Omental fat pad (tissue), 4 donors: ENCODE results near the gene ASB5. TPM values are rescaled to one million over a fixed set of nuclear protein-coding genes. Genes with fewer than 3 reads are reported as not detected.

Source experiments
- ATAC-seq: fragments of 150-250 bp; one replicate; pipeline ENCODE4 v1.9.1; 2016; ENCODE audit warnings: mild to moderate bottlenecking, moderate library complexity; ENCODE audit not compliant: low FRiP score
- DNase-seq: peaks from one replicate; pipeline ENCODE4 v3.0.0-alpha.2; 2019; ENCODE audit warnings: low spot score
- CTCF ChIP-seq, 3 donors: fragments of 450-650 bp; IDR thresholded peaks; one replicate each; pipeline ENCODE4 v1.5.1; 2016 to 2017; ENCODE audit warnings: antibody characterized with exemption in 3 of 3, mild to moderate bottlenecking in 3 of 3, moderate library complexity in 2 of 3
- total RNA-seq, 4 donors: library from RNA; depleted of rRNA; stranded (reverse); fragments of >200 nt; gene quantifications; one replicate each; pipeline ENCODE4 v1.1.0, GENCODE V29; 2016

The ASB5 gene
- total RNA-seq, 4 donors from 2014 or later: not detected

GRCh38 chr4:176195184-176195978 is 73.6 kb downstream of the ASB5 start, which contains the start of gene SPATA4:
Gene SPATA4 (minus strand): TSS chr4:176195585. CDS start chr4:176195562, 23 bp downstream.
- DNase-seq: peak; percentile 80
- ATAC-seq: peak; percentile 99
- TF ChIP-seq CTCF (IDR thresholded peaks at IDR 0.05): no peak

GRCh38 chr4:176193938-176194337 is 75.1 kb downstream of the ASB5 start:
- no peak for TF ChIP-seq CTCF (IDR thresholded peaks at IDR 0.05)
- DNase-seq (no peak), ATAC-seq (no peak)

- no peak for TF ChIP-seq CTCF (IDR thresholded peaks at IDR 0.05)
- ATAC-seq: no peak
- DNase-seq: no peak
These were observed 75.9 kb downstream of the ASB5 start for GRCh38 chr4:176193126-176193525.

- ATAC-seq: no peak
- TF ChIP-seq CTCF (IDR thresholded peaks at IDR 0.05): no peak
- no peak for DNase-seq
These were observed 77.0 kb downstream of the ASB5 start for GRCh38 chr4:176191974-176192373.

GRCh38 chr4:176189891-176190795 is 78.9 kb downstream of the ASB5 start:
- no peak for ATAC-seq
- no peak for DNase-seq
- no peak for TF ChIP-seq CTCF (IDR thresholded peaks at IDR 0.05)

- no peak for ATAC-seq
- TF ChIP-seq CTCF (IDR thresholded peaks at IDR 0.05): no peak
- no peak for DNase-seq
These were observed 80.4 kb downstream of the ASB5 start for GRCh38 chr4:176188654-176189053.
